ENCODE measurements around the gene CDKAL1.

DNA sequence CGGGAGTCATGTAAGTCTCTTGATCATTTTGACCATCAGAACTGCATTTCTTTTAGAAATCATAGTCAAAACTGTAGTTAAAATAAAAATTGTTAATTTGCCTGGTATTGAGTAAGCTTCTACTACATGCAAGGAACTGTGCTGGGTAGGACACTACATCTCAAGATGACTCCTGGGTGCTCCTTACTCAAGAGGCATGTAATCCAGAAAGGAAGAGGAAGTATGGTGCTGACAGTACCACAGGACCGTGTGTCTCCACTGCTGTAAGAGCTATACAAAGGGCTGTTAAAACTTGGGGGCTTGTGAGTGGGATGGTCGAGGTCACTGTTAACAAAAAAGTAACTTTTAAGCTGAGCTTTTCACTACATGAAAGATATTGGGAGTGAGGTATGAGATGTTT lies 551.0 kb downstream of the CDKAL1 start:
- TF ChIP-seq, protein P1, sequence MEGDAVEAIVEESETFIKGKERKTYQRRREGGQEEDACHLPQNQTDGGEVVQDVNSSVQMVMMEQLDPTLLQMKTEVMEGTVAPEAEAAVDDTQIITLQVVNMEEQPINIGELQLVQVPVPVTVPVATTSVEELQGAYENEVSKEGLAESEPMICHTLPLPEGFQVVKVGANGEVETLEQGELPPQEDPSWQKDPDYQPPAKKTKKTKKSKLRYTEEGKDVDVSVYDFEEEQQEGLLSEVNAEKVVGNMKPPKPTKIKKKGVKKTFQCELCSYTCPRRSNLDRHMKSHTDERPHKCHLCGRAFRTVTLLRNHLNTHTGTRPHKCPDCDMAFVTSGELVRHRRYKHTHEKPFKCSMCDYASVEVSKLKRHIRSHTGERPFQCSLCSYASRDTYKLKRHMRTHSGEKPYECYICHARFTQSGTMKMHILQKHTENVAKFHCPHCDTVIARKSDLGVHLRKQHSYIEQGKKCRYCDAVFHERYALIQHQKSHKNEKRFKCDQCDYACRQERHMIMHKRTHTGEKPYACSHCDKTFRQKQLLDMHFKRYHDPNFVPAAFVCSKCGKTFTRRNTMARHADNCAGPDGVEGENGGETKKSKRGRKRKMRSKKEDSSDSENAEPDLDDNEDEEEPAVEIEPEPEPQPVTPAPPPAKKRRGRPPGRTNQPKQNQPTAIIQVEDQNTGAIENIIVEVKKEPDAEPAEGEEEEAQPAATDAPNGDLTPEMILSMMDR (IDR thresholded peaks at IDR 0.05; ENCODE audit: poor library complexity), result no peak
- no peak for TF ChIP-seq EZH2phosphoT487 (IDR thresholded peaks at IDR 0.05; ENCODE audit: low read depth, severe bottlenecking, unreplicated experiment)
- no peak for TF ChIP-seq EZH2 (IDR thresholded peaks at IDR 0.05; ENCODE audit: borderline replicate concordance)

Measured in hepatocyte (in vitro differentiated cells).